PC-3 (cell line): ENCODE measurements around the gene AGGF1. TPM values are rescaled to one million over a fixed set of nuclear protein-coding genes. Genes with fewer than 3 reads are reported as not detected.

Source experiments
- ATAC-seq: fragments of 200-7000 bp; cut with Tn5 transposase; 2 replicates; pipeline ENCODE4 v1.9.1; 2020; ENCODE audit warnings: mild to moderate bottlenecking, moderate library complexity
- BruUV-seq: library from RNA; stranded (reverse); fragments of 400-500 nt; replicated peaks from 2 replicates; lab custom pipeline; 2021; lab: Mats Ljungman, UMichigan
- CTCF ChIA-PET: fragments of 300-600 bp; sonication (Branson Sonifier 250); formaldehyde crosslinking; loops from one replicate; lab custom pipeline; 2022; ENCODE audit warnings: antibody characterized with exemption; lab: Charles Lee
- POLR2A ChIA-PET: fragments of 300-600 bp; sonication (Branson Sonifier 250); formaldehyde crosslinking; loops from one replicate; lab custom pipeline; 2022; ENCODE audit warnings: antibody characterized with exemption; ENCODE audit not compliant: unreplicated experiment; lab: Charles Lee
- DNase-seq: peaks from one replicate; pipeline ENCODE4 v3.0.0-alpha.2; 2015
- H2AFZ ChIP-seq: fragments of 300-600 bp; sonication (generic); 2 replicates; pipeline ENCODE4 v1.6.0; 2016; ENCODE audit warnings: antibody characterized with exemption, low read length
- H3F3A ChIP-seq: fragments of 300-600 bp; sonication (generic); one replicate; pipeline ENCODE4 v1.6.0; 2017; ENCODE audit warnings: antibody characterized with exemption, low read length, control low read depth, mild to moderate bottlenecking; ENCODE audit not compliant: unreplicated experiment
- H3K27ac ChIP-seq: fragments of 300-600 bp; sonication (generic); 2 replicates; pipeline ENCODE4 v1.5.1; 2016; ENCODE audit warnings: mild to moderate bottlenecking, low read length
- H3K27me3 ChIP-seq: fragments of 300-600 bp; sonication (generic); 2 replicates; pipeline ENCODE4 v1.6.1; 2016; ENCODE audit warnings: low read length, mixed read lengths
- H3K36me3 ChIP-seq: fragments of 300-600 bp; sonication (generic); 2 replicates; pipeline ENCODE4 v1.6.1; 2016; ENCODE audit warnings: low read depth, mixed run types, low read length, mixed read lengths
- H3K4me1 ChIP-seq: fragments of 300-600 bp; sonication (generic); 2 replicates; pipeline ENCODE4 v1.5.1; 2016; ENCODE audit warnings: low read length; ENCODE audit not compliant: insufficient read depth
- H3K4me2 ChIP-seq: fragments of 300-600 bp; sonication (generic); 2 replicates; pipeline ENCODE4 v1.6.0; 2016; ENCODE audit warnings: low read length
- H3K4me3 ChIP-seq: fragments of 300-600 bp; sonication (generic); 2 replicates; pipeline ENCODE4 v1.5.1; 2016; ENCODE audit warnings: mild to moderate bottlenecking, low read length, mixed read lengths
- H3K79me2 ChIP-seq: fragments of 300-600 bp; sonication (generic); 2 replicates; pipeline ENCODE4 v1.6.1; 2017; ENCODE audit warnings: low read length, mixed read lengths
- H3K9ac ChIP-seq: fragments of 300-600 bp; sonication (generic); 2 replicates; pipeline ENCODE4 v1.6.0; 2016; ENCODE audit warnings: mild to moderate bottlenecking, low read length
- H3K9me2 ChIP-seq: fragments of 300-600 bp; sonication (generic); replicated peaks from 2 replicates; pipeline ENCODE4 v1.6.1; 2016; ENCODE audit warnings: mixed run types, low read length, mixed read lengths
- H3K9me3 ChIP-seq: fragments of 300-600 bp; sonication (generic); 2 replicates; pipeline ENCODE4 v1.6.1; 2016; ENCODE audit warnings: low read length, mixed read lengths
- H4K20me1 ChIP-seq: fragments of 300-600 bp; sonication (generic); 2 replicates; pipeline ENCODE4 v1.6.1; 2016; ENCODE audit warnings: low read length, mixed read lengths
- EZH2 ChIP-seq: fragments of 300-600 bp; sonication (generic); IDR thresholded peaks from one replicate; pipeline ENCODE4 v1.6.1; 2017; ENCODE audit warnings: antibody characterized with exemption, mild to moderate bottlenecking, low read length; ENCODE audit not compliant: unreplicated experiment
- EZH2phosphoT487 ChIP-seq: fragments of 300-600 bp; sonication (generic); IDR thresholded peaks from 2 replicates; pipeline ENCODE4 v1.6.1; 2018; ENCODE audit warnings: mild to moderate bottlenecking, antibody characterized with exemption, low read length, borderline replicate concordance
- intact Hi-C: fragments of 100-400 bp; cut with micrococcal nuclease; formaldehyde crosslinking; loops from 2 replicates; pipeline ENCODE4 v1.9.0; 2023
- total RNA-seq: library from RNA; depleted of rRNA; stranded (reverse); fragments of >200 nt; gene quantifications from 2 replicates; pipeline ENCODE4 v1.2.3, GENCODE V29; 2014
- TF ChIP-seq, protein P1 (sequence below): fragments of 300-600 bp; sonication (generic); conservative IDR thresholded peaks from 2 replicates; pipeline ENCODE4 v1.5.1; 2017; ENCODE audit warnings: antibody characterized with exemption, low read depth, mild to moderate bottlenecking, low read length

Gene AGGF1
- total RNA-seq, 1 experiment from 2014 or later: 14.4 TPM

DNA sequence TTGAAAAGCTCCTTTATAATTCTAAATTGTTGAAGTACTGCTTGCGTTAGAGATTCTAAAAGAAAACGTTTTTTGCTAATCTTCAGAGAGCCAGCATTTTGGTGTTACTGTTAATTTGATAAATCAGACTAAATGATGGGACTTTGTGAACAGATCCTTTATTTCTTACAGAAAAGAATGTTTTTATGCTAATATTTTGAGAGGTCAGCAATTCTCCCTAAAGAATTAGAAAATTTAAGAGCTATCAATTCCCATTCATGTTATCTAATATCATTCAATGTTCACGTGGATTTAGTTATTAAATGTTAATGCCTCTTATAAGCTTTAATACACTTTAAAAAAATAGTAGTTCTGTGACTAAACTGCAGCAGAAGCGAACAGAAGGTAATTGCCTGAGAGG, 2.4 kb downstream of the AGGF1 start:
- no peaks in the 10 kb centered on the region for H4K20me1 ChIP-seq
- H3K27ac ChIP-seq: no peak overlapping the region
- H3K79me2 ChIP-seq: peaks cover 36% of the 10 kb centered on the region
- H3K4me3 ChIP-seq: no peak overlapping the region
- TF ChIP-seq EZH2 (no peak), EZH2phosphoT487 (no peak)
- TF ChIP-seq, protein P1, sequence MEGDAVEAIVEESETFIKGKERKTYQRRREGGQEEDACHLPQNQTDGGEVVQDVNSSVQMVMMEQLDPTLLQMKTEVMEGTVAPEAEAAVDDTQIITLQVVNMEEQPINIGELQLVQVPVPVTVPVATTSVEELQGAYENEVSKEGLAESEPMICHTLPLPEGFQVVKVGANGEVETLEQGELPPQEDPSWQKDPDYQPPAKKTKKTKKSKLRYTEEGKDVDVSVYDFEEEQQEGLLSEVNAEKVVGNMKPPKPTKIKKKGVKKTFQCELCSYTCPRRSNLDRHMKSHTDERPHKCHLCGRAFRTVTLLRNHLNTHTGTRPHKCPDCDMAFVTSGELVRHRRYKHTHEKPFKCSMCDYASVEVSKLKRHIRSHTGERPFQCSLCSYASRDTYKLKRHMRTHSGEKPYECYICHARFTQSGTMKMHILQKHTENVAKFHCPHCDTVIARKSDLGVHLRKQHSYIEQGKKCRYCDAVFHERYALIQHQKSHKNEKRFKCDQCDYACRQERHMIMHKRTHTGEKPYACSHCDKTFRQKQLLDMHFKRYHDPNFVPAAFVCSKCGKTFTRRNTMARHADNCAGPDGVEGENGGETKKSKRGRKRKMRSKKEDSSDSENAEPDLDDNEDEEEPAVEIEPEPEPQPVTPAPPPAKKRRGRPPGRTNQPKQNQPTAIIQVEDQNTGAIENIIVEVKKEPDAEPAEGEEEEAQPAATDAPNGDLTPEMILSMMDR: no peak
- intact Hi-C loops: loop anchor here (5.0 kb wide), 1 partner anchor 55 kb away; the partner anchor contains the start of gene ZBED3
- no peak overlapping the region for H2AFZ ChIP-seq
- H3K9me2 ChIP-seq: no peaks in the 10 kb centered on the region
- H3K36me3 ChIP-seq: peaks cover 18% of the 10 kb centered on the region
- H3K4me1 ChIP-seq: no peaks in the 10 kb centered on the region
- peaks cover 12% of the 10 kb centered on the region; the same call in 1 of the 2 replicates for H3K9me3 ChIP-seq
- CTCF ChIA-PET: no interaction called here
- no peaks in the 10 kb centered on the region for H3F3A ChIP-seq
- POLR2A ChIA-PET: interaction anchor here (0.6 kb wide), 1 partner anchor 53 kb away, joined by 11 read pairs; no protein-coding TSS in a partner anchor
- DNase-seq (no peak), ATAC-seq (no peak)
- no TSS peak for BruUV-seq
- H3K27me3 ChIP-seq: no peaks in the 10 kb centered on the region
- no peak overlapping the region for H3K9ac ChIP-seq
- no peak overlapping the region for H3K4me2 ChIP-seq

DNA sequence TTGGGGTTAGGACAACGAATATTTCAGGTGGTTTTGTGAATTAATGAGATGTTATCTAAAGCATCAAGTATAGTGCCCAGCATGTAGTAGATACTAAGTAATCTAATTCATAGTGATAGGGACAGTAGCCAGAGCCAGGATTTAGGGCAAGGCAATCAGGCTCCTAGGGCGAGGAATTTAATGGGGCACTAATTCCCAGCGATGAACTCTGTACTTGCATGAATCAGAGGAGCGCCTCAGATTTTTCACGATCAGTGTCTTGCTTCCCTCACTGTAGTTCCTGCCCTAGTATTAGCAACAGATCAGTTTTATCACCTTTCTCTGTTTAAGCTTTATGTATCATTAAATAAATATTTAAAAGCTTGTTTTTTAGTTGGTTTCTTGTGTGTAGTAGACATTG, 3.1 kb downstream of the AGGF1 start:
- Histone ChIP-seq H3F3A (no peaks in the 10 kb centered on the region), H3K9me2 (no peaks in the 10 kb centered on the region), H3K9ac (no peak overlapping the region), H3K4me1 (no peaks in the 10 kb centered on the region), H3K4me2 (no peak overlapping the region), H3K27ac (no peak overlapping the region), H4K20me1 (no peaks in the 10 kb centered on the region), H2AFZ (no peak overlapping the region), H3K4me3 (no peak overlapping the region), H3K36me3 (peaks cover 20% of the 10 kb centered on the region), H3K79me2 (peaks cover 36% of the 10 kb centered on the region), H3K27me3 (no peaks in the 10 kb centered on the region), H3K9me3 (peaks cover 12% of the 10 kb centered on the region; the same call in 1 of the 2 replicates)
- CTCF ChIA-PET: no interaction called here
- ATAC-seq (no peak), DNase-seq (no peak)
- intact Hi-C loops: loop anchor here (5.0 kb wide), 1 partner anchor 54 kb away; the partner anchor contains the start of gene ZBED3
- no peak for TF ChIP-seq EZH2
- TF ChIP-seq, protein P1: no peak
- no peak for TF ChIP-seq EZH2phosphoT487
- POLR2A ChIA-PET: no interaction called here
- no TSS peak for BruUV-seq

DNA sequence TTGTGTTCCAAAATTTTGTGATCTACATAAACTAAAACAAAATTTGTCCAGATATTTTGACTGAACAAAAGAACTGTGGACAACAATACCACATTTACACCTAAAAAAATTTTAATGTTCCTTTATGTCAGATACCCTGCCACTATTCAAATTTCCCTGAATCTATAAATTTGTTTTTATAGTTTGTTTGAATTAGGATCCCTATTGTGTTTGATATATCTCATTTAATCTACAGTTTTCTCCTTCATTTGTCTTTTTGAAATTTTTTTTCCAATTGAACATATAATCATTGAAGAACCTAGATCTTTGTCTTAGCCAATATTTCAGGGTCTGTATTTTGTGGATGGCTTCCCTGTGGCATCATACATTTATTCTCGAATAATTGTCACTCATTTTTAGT, 5.7 kb downstream of the AGGF1 start:
- H4K20me1 ChIP-seq: no peaks in the 10 kb centered on the region
- intact Hi-C loops: no loop called here
- H3K4me3 ChIP-seq: no peak overlapping the region
- BruUV-seq: no TSS peak
- DNase-seq (no peak), ATAC-seq (no peak)
- H3K9ac ChIP-seq: no peak overlapping the region
- no peaks in the 10 kb centered on the region for H3K4me1 ChIP-seq
- H3K79me2 ChIP-seq: peaks cover 29% of the 10 kb centered on the region
- H3K9me3 ChIP-seq: no peaks in the 10 kb centered on the region
- H3K9me2 ChIP-seq: no peaks in the 10 kb centered on the region
- H3F3A ChIP-seq: no peaks in the 10 kb centered on the region
- CTCF ChIA-PET: no interaction called here
- H3K36me3 ChIP-seq: peaks cover 18% of the 10 kb centered on the region; the same call in 1 of the 2 replicates
- POLR2A ChIA-PET: no interaction called here
- TF ChIP-seq EZH2phosphoT487: no peak
- no peak for TF ChIP-seq EZH2
- TF ChIP-seq, protein P1: no peak
- no peak overlapping the region for H2AFZ ChIP-seq
- no peak overlapping the region for H3K27ac ChIP-seq
- H3K4me2 ChIP-seq: no peak overlapping the region
- H3K27me3 ChIP-seq: no peaks in the 10 kb centered on the region
